ENCODE results near the gene MAST1. TPM values are rescaled to one million over a fixed set of nuclear protein-coding genes. Genes with fewer than 3 reads are reported as not detected.
"Not testable (repeated sequence)": the region's sequence is repeated elsewhere in the genome, so short reads cannot be mapped to it uniquely, and the experiment has no call there.

The MAST1 gene
- total and polyA plus RNA-seq, 3 donors from 2014 or later = 8.5 to 11.7 (median 9.0) TPM

DNA sequence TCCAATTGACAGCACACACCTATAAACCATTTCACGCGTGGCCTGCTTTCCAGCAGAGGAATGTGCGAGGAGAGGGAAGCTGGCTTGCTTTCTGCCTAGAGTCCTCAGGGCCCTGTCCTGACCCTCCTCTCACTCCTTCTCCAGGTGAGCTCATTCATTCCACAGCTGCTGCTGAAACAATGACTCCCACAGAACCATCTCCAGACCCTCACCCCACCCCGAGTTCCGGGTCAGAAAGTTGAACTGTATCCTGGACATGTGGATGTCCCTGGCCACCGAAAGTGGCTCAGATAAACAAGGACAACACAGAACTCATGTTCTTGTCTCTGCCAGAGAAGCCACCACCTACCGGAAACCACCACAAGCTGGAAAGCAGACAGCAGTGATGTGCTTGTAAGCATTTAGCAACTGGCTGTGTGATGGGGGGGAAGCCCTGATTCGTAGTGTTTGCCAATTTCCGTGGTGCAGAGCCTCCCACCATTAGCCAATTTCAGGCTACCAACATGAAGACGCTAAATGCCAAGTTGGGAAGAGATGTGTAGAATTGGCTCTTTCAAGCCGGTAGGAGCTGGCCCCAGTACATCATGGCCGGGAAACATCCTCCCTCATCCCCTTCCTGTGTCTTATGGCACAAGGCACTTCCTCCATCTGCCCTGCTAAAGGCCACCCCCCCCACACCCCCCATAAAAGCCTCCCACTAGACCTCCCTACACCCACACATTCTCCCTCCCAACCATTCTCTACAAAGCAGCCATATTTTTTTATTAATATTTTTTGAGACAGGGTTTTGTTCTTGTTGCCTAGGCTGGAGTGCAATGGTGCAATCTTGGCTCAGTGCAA, 75.8 kb downstream of the MAST1 start:
- Histone ChIP-seq H3K36me3 (ENCODE audit: low read depth, missing control alignments) (no peaks in the 10 kb centered on the region), H3K9me3 (no peaks in the 10 kb centered on the region), H3K4me1 (peaks cover 15% of the 10 kb centered on the region), H3K27me3 (no peaks in the 10 kb centered on the region), H3K4me3 (no peak overlapping the region), H3K27ac (peak overlapping the region in 1 of 2 donors; percentile 74)
- 64 to 73% methylated on average over 9 to 12 of the region's 12 CpGs for WGBS, 2 donors
- intact Hi-C loops (cut with DNase I; ENCODE audit: low total_unique reads) = no loop called here
- TF ChIP-seq POLR2A (IDR thresholded peaks at IDR 0.05) = no peak
- TF ChIP-seq, protein P1, sequence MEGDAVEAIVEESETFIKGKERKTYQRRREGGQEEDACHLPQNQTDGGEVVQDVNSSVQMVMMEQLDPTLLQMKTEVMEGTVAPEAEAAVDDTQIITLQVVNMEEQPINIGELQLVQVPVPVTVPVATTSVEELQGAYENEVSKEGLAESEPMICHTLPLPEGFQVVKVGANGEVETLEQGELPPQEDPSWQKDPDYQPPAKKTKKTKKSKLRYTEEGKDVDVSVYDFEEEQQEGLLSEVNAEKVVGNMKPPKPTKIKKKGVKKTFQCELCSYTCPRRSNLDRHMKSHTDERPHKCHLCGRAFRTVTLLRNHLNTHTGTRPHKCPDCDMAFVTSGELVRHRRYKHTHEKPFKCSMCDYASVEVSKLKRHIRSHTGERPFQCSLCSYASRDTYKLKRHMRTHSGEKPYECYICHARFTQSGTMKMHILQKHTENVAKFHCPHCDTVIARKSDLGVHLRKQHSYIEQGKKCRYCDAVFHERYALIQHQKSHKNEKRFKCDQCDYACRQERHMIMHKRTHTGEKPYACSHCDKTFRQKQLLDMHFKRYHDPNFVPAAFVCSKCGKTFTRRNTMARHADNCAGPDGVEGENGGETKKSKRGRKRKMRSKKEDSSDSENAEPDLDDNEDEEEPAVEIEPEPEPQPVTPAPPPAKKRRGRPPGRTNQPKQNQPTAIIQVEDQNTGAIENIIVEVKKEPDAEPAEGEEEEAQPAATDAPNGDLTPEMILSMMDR (IDR thresholded peaks at IDR 0.05) = no peak
- DNase-seq = no peak

- H3K27me3 ChIP-seq; intact Hi-C loops (cut with DNase I; ENCODE audit: low total_unique reads); H3K9me3 ChIP-seq; H3K4me3 ChIP-seq; H3K36me3 ChIP-seq (ENCODE audit: low read depth, missing control alignments); H3K27ac ChIP-seq; DNase-seq: not testable (repeated sequence)
- 88% methylated on average over 3 to 4 of the region's 4 CpGs for WGBS, 2 donors
- H3K4me1 ChIP-seq = peaks cover 19% of the 10 kb centered on the region
These were observed 77.5 kb downstream of the MAST1 start for GRCh38 chr19:12915860-12916259.

DNA sequence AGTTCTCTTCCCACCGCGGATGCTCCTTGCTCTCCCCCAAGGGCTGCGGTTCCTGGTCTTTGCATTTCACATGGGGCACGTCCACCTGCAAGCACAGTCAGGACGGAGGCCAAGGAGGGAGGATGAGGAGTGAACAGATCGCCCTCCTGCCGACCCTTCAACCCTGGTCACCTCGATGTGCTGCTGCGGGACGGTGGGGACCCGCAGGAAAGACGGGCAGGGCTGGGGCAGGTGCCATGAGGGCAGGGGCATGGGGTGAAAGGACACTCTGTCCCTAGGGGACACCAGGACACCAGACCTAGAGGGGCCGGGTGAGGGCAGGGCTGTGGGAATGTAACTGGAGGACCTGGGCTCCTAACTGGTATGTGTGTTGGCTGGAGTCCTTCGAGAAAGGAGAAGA, 79.9 kb downstream of the MAST1 start:
- intact Hi-C loops (cut with DNase I; ENCODE audit: low total_unique reads) = no loop called here
- DNase-seq = no peak
- no peak for TF ChIP-seq POLR2A (IDR thresholded peaks at IDR 0.05)
- TF ChIP-seq, protein P1 (IDR thresholded peaks at IDR 0.05) = no peak

DNA sequence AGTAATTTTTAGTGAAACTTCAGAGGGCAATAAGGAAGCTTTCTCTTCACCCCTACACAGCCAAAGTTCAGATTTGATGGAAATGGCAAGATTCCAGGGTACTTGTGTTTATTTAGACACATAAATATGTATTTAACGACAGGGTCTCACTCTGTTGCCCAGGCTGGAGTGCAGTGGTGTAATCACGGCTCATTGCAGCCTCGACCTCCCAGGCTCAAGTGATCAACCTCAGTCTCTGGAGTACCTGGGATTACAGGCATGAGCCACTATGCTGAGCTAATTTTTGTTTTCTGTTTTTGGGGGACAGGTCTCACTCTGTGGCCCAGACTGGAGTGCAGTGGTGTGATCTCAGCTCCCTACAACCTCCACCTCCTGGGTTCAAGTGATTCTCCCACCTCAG, 82.7 kb downstream of the MAST1 start:
- intact Hi-C loops (cut with DNase I; ENCODE audit: low total_unique reads) = no loop called here
- H3K36me3 ChIP-seq (ENCODE audit: low read depth, missing control alignments) = no peaks in the 10 kb centered on the region
- H3K27ac ChIP-seq = no peak overlapping the region
- 54 to 67% methylated on average over 3 of the region's 3 CpGs for WGBS, 2 donors
- no peaks in the 10 kb centered on the region for H3K9me3 ChIP-seq
- H3K4me3 ChIP-seq = no peak overlapping the region
- H3K27me3 ChIP-seq = no peaks in the 10 kb centered on the region
- no peak for DNase-seq
- H3K4me1 ChIP-seq = peaks cover 4% of the 10 kb centered on the region
- no peak for TF ChIP-seq POLR2A (IDR thresholded peaks at IDR 0.05)
- TF ChIP-seq, protein P1 (IDR thresholded peaks at IDR 0.05) = no peak

More for the DNA sequence above, 79.9 kb downstream of the MAST1 start:
- Histone ChIP-seq H3K4me1 (peaks cover 9% of the 10 kb centered on the region), H3K27ac (no peak overlapping the region), H3K27me3 (no peaks in the 10 kb centered on the region), H3K9me3 (no peaks in the 10 kb centered on the region), H3K36me3 (ENCODE audit: low read depth, missing control alignments) (no peaks in the 10 kb centered on the region), H3K4me3 (peak overlapping the region; percentile 15 to 52)
- WGBS, 2 donors = 74 to 78% methylated on average over 14 of the region's 14 CpGs

DNA sequence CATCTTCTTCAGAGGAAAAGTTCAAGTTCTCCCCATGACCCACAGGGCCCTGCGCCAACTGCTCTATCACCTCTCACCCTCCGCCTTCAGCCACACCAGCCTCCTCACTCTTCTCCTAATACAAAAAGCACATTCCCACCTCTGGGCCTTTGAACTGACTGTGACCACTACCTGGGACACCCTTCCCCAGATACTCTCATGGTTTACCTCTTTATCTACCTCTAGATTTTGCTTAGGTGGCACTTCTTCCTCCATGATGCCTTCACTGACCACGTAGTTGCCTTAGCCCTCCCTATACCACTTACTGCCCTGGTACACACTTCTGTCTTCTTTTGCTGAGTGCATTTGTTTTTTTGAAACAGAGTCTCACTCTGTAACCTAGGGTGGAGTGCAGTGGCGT, 84.6 kb downstream of the MAST1 start:
- DNase-seq = no peak
- H3K27ac ChIP-seq = no peak overlapping the region
- H3K4me3 ChIP-seq = no peak overlapping the region
- H3K4me1 ChIP-seq = peaks cover 4% of the 10 kb centered on the region
- H3K9me3 ChIP-seq = no peaks in the 10 kb centered on the region
- H3K36me3 ChIP-seq (ENCODE audit: low read depth, missing control alignments) = no peaks in the 10 kb centered on the region
- intact Hi-C loops (cut with DNase I; ENCODE audit: low total_unique reads) = no loop called here
- TF ChIP-seq, protein P1 (IDR thresholded peaks at IDR 0.05) = no peak
- TF ChIP-seq POLR2A (IDR thresholded peaks at IDR 0.05) = no peak
- 95 to 96% methylated on average over 4 of the region's 4 CpGs for WGBS, 2 donors
- H3K27me3 ChIP-seq = no peaks in the 10 kb centered on the region

Small RNA genes lying within 50 kb of the gene (microRNA-seq; reads per million reads assigned to microRNA genes)
- gene MIR5695 (ENCODE audit: borderline number of aligned reads in 2 of 2, borderline replicate concordance in 1 of 2) (0.69 to 0.70 reads per million in 2 donors), gene MIR6794 (ENCODE audit: borderline number of aligned reads in 2 of 2, borderline replicate concordance in 1 of 2) (0 to 0.70 reads per million in 2 donors)

Small RNA genes lying within 50 kb of the gene (small RNA-seq; reads per million reads assigned to genes)
- gene MIR5695 = 0 reads per million in 2 donors
- 0 reads per million in 2 donors for gene MIR6794

Other genes starting within 250 kb of the MAST1 start
- 10 to 100 TPM in 1 of 2 donors, 1 to 10 TPM in 1; 6.6 to 10.4 TPM for gene ZNF490, start 227.7 kb upstream of the MAST1 start, total RNA-seq
- gene ZNF490, start 227.7 kb upstream of the MAST1 start, polyA plus RNA-seq (ENCODE audit: insufficient read depth, low read depth, low replicate concordance) = 2.5 TPM
- gene ZNF791, start 227.6 kb upstream of the MAST1 start, total RNA-seq = 10 to 100 TPM; 16.1 to 17.2 TPM
- 9.3 TPM for gene ZNF791, start 227.6 kb upstream of the MAST1 start, polyA plus RNA-seq (ENCODE audit: insufficient read depth, low read depth, low replicate concordance)
- gene MAN2B1, start 171.8 kb upstream of the MAST1 start, total RNA-seq = 10 to 100 TPM; 29.7 to 30.6 TPM
- gene MAN2B1, start 171.8 kb upstream of the MAST1 start, polyA plus RNA-seq (ENCODE audit: insufficient read depth, low read depth, low replicate concordance) = 45.7 TPM
- 10 to 100 TPM; 15.8 to 18.3 TPM for gene WDR83, start 171.7 kb upstream of the MAST1 start, total RNA-seq
- 23.2 TPM for gene WDR83, start 171.7 kb upstream of the MAST1 start, polyA plus RNA-seq (ENCODE audit: insufficient read depth, low read depth, low replicate concordance)
- 100 to 1,000 TPM in 1 of 2 donors, 10 to 100 TPM in 1; 85.9 to 119 TPM for gene DHPS, start 156.6 kb upstream of the MAST1 start, total RNA-seq
- 50.2 TPM for gene DHPS, start 156.6 kb upstream of the MAST1 start, polyA plus RNA-seq (ENCODE audit: insufficient read depth, low read depth, low replicate concordance)
- 1 to 10 TPM in 1 of 2 donors, not detected in 1; 4.5 TPM for gene GNG14, start 150.5 kb upstream of the MAST1 start, total RNA-seq
- gene GNG14, start 150.5 kb upstream of the MAST1 start, polyA plus RNA-seq (ENCODE audit: insufficient read depth, low read depth, low replicate concordance) = not detected
- 10 to 100 TPM; 20.5 to 23.3 TPM for gene FBXW9, start 141.9 kb upstream of the MAST1 start, total RNA-seq
- 27.4 TPM for gene FBXW9, start 141.9 kb upstream of the MAST1 start, polyA plus RNA-seq (ENCODE audit: insufficient read depth, low read depth, low replicate concordance)
- gene TNPO2, start 114.6 kb upstream of the MAST1 start, total RNA-seq = 100 to 1,000 TPM; 110 to 129 TPM
- gene TNPO2, start 114.6 kb upstream of the MAST1 start, polyA plus RNA-seq (ENCODE audit: insufficient read depth, low read depth, low replicate concordance) = 103 TPM
- 100 to 1,000 TPM; 244 to 329 TPM for gene TRIR, start 103.8 kb upstream of the MAST1 start, total RNA-seq
- 158 TPM for gene TRIR, start 103.8 kb upstream of the MAST1 start, polyA plus RNA-seq (ENCODE audit: insufficient read depth, low read depth, low replicate concordance)
- gene GET3, start 101.0 kb upstream of the MAST1 start, total RNA-seq = 100 to 1,000 TPM in 1 of 2 donors, 10 to 100 TPM in 1; 89.3 to 109 TPM
- 134 TPM for gene GET3, start 101.0 kb upstream of the MAST1 start, polyA plus RNA-seq (ENCODE audit: insufficient read depth, low read depth, low replicate concordance)
- gene BEST2, start 86.7 kb upstream of the MAST1 start, total RNA-seq = under 1 TPM; 0.50 to 0.87 TPM
- not detected for gene BEST2, start 86.7 kb upstream of the MAST1 start, polyA plus RNA-seq (ENCODE audit: insufficient read depth, low read depth, low replicate concordance)
- 10 to 100 TPM; 54.4 to 63.4 TPM for gene HOOK2, start 63.0 kb upstream of the MAST1 start, total RNA-seq
- gene HOOK2, start 63.0 kb upstream of the MAST1 start, polyA plus RNA-seq (ENCODE audit: insufficient read depth, low read depth, low replicate concordance) = 30.0 TPM
- gene JUNB, start 47.0 kb upstream of the MAST1 start, total RNA-seq = 100 to 1,000 TPM in 1 of 2 donors, 10 to 100 TPM in 1; 75.9 to 143 TPM
- 54.5 TPM for gene JUNB, start 47.0 kb upstream of the MAST1 start, polyA plus RNA-seq (ENCODE audit: insufficient read depth, low read depth, low replicate concordance)
- gene PRDX2, start 36.7 kb upstream of the MAST1 start, total RNA-seq = 100 to 1,000 TPM in 1 of 2 donors, 10 to 100 TPM in 1; 72.1 to 117 TPM
- gene PRDX2, start 36.7 kb upstream of the MAST1 start, polyA plus RNA-seq (ENCODE audit: insufficient read depth, low read depth, low replicate concordance) = 87.1 TPM
- gene THSD8, start 36.4 kb upstream of the MAST1 start, total RNA-seq = 10 to 100 TPM in 1 of 2 donors, 1 to 10 TPM in 1; 3.0 to 14.0 TPM
- 27.9 TPM for gene THSD8, start 36.4 kb upstream of the MAST1 start, polyA plus RNA-seq (ENCODE audit: insufficient read depth, low read depth, low replicate concordance)
- 10 to 100 TPM; 15.7 to 18.6 TPM for gene RNASEH2A, start 31.9 kb upstream of the MAST1 start, total RNA-seq
- gene RNASEH2A, start 31.9 kb upstream of the MAST1 start, polyA plus RNA-seq (ENCODE audit: insufficient read depth, low read depth, low replicate concordance) = 14.1 TPM
- gene RTBDN, start 3.9 kb upstream of the MAST1 start, total RNA-seq = 1 to 10 TPM; 3.8 to 5.1 TPM
- 3.7 TPM for gene RTBDN, start 3.9 kb upstream of the MAST1 start, polyA plus RNA-seq (ENCODE audit: insufficient read depth, low read depth, low replicate concordance)
- gene DNASE2, start 42.9 kb downstream of the MAST1 start, total RNA-seq = 10 to 100 TPM in 1 of 2 donors, 1 to 10 TPM in 1; 9.0 to 17.4 TPM
- 17.7 TPM for gene DNASE2, start 42.9 kb downstream of the MAST1 start, polyA plus RNA-seq (ENCODE audit: insufficient read depth, low read depth, low replicate concordance)
- under 1 TPM; 0.24 to 0.31 TPM for gene KLF1, start 48.7 kb downstream of the MAST1 start, total RNA-seq
- not detected for gene KLF1, start 48.7 kb downstream of the MAST1 start, polyA plus RNA-seq (ENCODE audit: insufficient read depth, low read depth, low replicate concordance)
- 10 to 100 TPM; 30.5 to 32.1 TPM for gene GCDH, start 52.6 kb downstream of the MAST1 start, total RNA-seq
- gene GCDH, start 52.6 kb downstream of the MAST1 start, polyA plus RNA-seq (ENCODE audit: insufficient read depth, low read depth, low replicate concordance) = 11.0 TPM
- 10 to 100 TPM; 12.3 to 20.4 TPM for gene SYCE2, start 80.8 kb downstream of the MAST1 start, total RNA-seq
- gene SYCE2, start 80.8 kb downstream of the MAST1 start, polyA plus RNA-seq (ENCODE audit: insufficient read depth, low read depth, low replicate concordance) = 61.1 TPM
- gene FARSA, start 95.2 kb downstream of the MAST1 start, total RNA-seq = 10 to 100 TPM; 53.8 to 65.3 TPM
- 55.1 TPM for gene FARSA, start 95.2 kb downstream of the MAST1 start, polyA plus RNA-seq (ENCODE audit: insufficient read depth, low read depth, low replicate concordance)
- 100 to 1,000 TPM; 389 to 467 TPM for gene CALR, start 100.1 kb downstream of the MAST1 start, total RNA-seq
- gene CALR, start 100.1 kb downstream of the MAST1 start, polyA plus RNA-seq (ENCODE audit: insufficient read depth, low read depth, low replicate concordance) = 538 TPM
- 100 to 1,000 TPM; 114 to 136 TPM for gene RAD23A, start 107.3 kb downstream of the MAST1 start, total RNA-seq
- gene RAD23A, start 107.3 kb downstream of the MAST1 start, polyA plus RNA-seq (ENCODE audit: insufficient read depth, low read depth, low replicate concordance) = 174 TPM
- gene GADD45GIP1, start 118.7 kb downstream of the MAST1 start, total RNA-seq = 10 to 100 TPM; 32.2 to 39.8 TPM
- gene GADD45GIP1, start 118.7 kb downstream of the MAST1 start, polyA plus RNA-seq (ENCODE audit: insufficient read depth, low read depth, low replicate concordance) = 21.6 TPM
- gene DAND5, start 131.1 kb downstream of the MAST1 start, total RNA-seq = 1 to 10 TPM; 1.4 to 2.8 TPM
- gene DAND5, start 131.1 kb downstream of the MAST1 start, polyA plus RNA-seq (ENCODE audit: insufficient read depth, low read depth, low replicate concordance) = 0.16 TPM
- 10 to 100 TPM; 51.7 to 62.4 TPM for gene NFIX, start 157.0 kb downstream of the MAST1 start, total RNA-seq
- 47.4 TPM for gene NFIX, start 157.0 kb downstream of the MAST1 start, polyA plus RNA-seq (ENCODE audit: insufficient read depth, low read depth, low replicate concordance)

Data from testis (tissue), 3 donors.